Ishikawa (cell line): ENCODE data around the gene DOCK6.

Experiments
- CREB1 ChIP-seq: IDR thresholded peaks from 2 replicates; pipeline ENCODE4 v1.6.1; 2012; ENCODE audit warnings: low read depth
- TF ChIP-seq, protein P1 (sequence below): IDR thresholded peaks from 2 replicates; pipeline ENCODE4 v1.6.1; 2012
- TF ChIP-seq, protein P2 (sequence below): IDR thresholded peaks from 2 replicates; pipeline ENCODE4 v1.6.1; 2012

DNA sequence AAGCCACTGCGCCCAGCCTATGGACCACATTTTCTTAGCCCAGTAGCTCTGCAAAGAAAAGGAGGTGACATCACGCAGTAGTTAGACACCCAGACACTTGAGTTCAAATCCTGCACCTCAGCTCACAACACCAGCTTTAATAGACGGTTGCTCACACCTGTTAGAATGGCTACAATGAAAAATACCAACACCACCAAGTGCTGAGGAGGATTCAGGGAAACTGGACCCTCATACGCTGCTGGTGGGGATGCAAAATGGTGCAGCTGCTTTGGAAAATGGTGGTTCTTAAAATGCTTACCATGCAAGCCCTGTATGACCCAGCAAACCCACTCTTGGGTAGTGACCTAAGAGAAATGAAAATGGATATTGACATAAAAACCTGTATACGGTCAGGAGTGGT is 11.7 kb upstream of the DOCK6 start:
- TF ChIP-seq, protein P1, sequence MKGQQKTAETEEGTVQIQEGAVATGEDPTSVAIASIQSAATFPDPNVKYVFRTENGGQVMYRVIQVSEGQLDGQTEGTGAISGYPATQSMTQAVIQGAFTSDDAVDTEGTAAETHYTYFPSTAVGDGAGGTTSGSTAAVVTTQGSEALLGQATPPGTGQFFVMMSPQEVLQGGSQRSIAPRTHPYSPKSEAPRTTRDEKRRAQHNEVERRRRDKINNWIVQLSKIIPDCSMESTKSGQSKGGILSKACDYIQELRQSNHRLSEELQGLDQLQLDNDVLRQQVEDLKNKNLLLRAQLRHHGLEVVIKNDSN, result no peak
- TF ChIP-seq, protein P2, sequence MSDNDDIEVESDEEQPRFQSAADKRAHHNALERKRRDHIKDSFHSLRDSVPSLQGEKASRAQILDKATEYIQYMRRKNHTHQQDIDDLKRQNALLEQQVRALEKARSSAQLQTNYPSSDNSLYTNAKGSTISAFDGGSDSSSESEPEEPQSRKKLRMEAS, result no peak
- no peak for TF ChIP-seq CREB1
